ENCODE results near the gene FGFR2. TPM values are rescaled to one million over a fixed set of nuclear protein-coding genes. Genes with fewer than 3 reads are reported as not detected.

The FGFR2 gene
- total and polyA plus RNA-seq, 8 donors: 48.0 to 350 (median 278) TPM

- Histone ChIP-seq H3K4me3 (peak overlapping the region; percentile 43 to 52), H3K9me3 (no peaks in the 10 kb centered on the region), H3K27me3 (peaks cover 27 to 95% of the 10 kb centered on the region in 2 donors), H3K27ac (peak overlapping the region; percentile 48 to 76), H3K4me1 (peaks cover 3 to 4% of the 10 kb centered on the region in 2 donors), H3K36me3 (no peaks in the 10 kb centered on the region)
- no peak for TF ChIP-seq CTCF (IDR thresholded peaks at IDR 0.05)
- intact Hi-C loops (cut with DNase I): no loop called here
- DNase-seq: peak in 1 of 4 donors; percentile 61
- ATAC-seq: peak; percentile 6
Measured at GRCh38 chr10:121597504-121598262, 561 bp downstream of the FGFR2 start.

- intact Hi-C loops (cut with DNase I): no loop called here
- H3K4me3 ChIP-seq: peak overlapping the region; percentile 43 to 52
- H3K9me3 ChIP-seq: no peaks in the 10 kb centered on the region
- H3K27ac ChIP-seq: peak overlapping the region in 1 of 2 donors; percentile 76
- H3K4me1 ChIP-seq: peaks cover 3 to 4% of the 10 kb centered on the region in 2 donors
- peaks cover 27 to 96% of the 10 kb centered on the region in 2 donors for H3K27me3 ChIP-seq
- H3K36me3 ChIP-seq: no peaks in the 10 kb centered on the region
- peak in 3 of 4 donors; percentile 77 to 87 (median 84) for DNase-seq
- ATAC-seq: peak; percentile 62
- TF ChIP-seq CTCF (IDR thresholded peaks at IDR 0.05): no peak
Measured at GRCh38 chr10:121596689-121597503, 1.3 kb downstream of the FGFR2 start.

GRCh38 chr10:121595806-121596688 is 2.2 kb downstream of the FGFR2 start:
- TF ChIP-seq CTCF (IDR thresholded peaks at IDR 0.05): no peak
- no peaks in the 10 kb centered on the region for H3K36me3 ChIP-seq
- H3K27me3 ChIP-seq: peaks cover 27 to 87% of the 10 kb centered on the region in 2 donors
- DNase-seq: no peak
- peaks cover 3 to 4% of the 10 kb centered on the region in 2 donors for H3K4me1 ChIP-seq
- H3K9me3 ChIP-seq: no peaks in the 10 kb centered on the region
- intact Hi-C loops (cut with DNase I): no loop called here
- H3K4me3 ChIP-seq: peak overlapping the region; percentile 43 to 52
- peak overlapping the region in 1 of 2 donors; percentile 76 for H3K27ac ChIP-seq
- ATAC-seq: peak; percentile 8

- ATAC-seq: no peak
- no peaks in the 10 kb centered on the region for H3K9me3 ChIP-seq
- H3K36me3 ChIP-seq: no peaks in the 10 kb centered on the region
- peak overlapping the region; percentile 43 to 52 for H3K4me3 ChIP-seq
- peak overlapping the region in 1 of 2 donors; percentile 76 for H3K27ac ChIP-seq
- H3K4me1 ChIP-seq: peaks cover 3 to 4% of the 10 kb centered on the region in 2 donors
- DNase-seq: no peak
- no peak for TF ChIP-seq CTCF (IDR thresholded peaks at IDR 0.05)
- H3K27me3 ChIP-seq: peaks cover 21 to 80% of the 10 kb centered on the region in 2 donors
- intact Hi-C loops (cut with DNase I): no loop called here
Measured at GRCh38 chr10:121595351-121595805, 2.9 kb downstream of the FGFR2 start.

Measured in left lung (tissue), 10 donors.